ENCODE results near the gene HJV. TPM values are rescaled to one million over a fixed set of nuclear protein-coding genes. Genes with fewer than 3 reads are reported as not detected.

The HJV gene, protein sequence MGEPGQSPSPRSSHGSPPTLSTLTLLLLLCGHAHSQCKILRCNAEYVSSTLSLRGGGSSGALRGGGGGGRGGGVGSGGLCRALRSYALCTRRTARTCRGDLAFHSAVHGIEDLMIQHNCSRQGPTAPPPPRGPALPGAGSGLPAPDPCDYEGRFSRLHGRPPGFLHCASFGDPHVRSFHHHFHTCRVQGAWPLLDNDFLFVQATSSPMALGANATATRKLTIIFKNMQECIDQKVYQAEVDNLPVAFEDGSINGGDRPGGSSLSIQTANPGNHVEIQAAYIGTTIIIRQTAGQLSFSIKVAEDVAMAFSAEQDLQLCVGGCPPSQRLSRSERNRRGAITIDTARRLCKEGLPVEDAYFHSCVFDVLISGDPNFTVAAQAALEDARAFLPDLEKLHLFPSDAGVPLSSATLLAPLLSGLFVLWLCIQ
- not detected in 2 replicates for total RNA-seq

GRCh38 chr1:146021622-146022402 is at the start of gene HJV:
Gene HJV (minus strand): TSS chr1:146021735. CDS start chr1:146020231, 1,504 bp downstream.

DNA sequence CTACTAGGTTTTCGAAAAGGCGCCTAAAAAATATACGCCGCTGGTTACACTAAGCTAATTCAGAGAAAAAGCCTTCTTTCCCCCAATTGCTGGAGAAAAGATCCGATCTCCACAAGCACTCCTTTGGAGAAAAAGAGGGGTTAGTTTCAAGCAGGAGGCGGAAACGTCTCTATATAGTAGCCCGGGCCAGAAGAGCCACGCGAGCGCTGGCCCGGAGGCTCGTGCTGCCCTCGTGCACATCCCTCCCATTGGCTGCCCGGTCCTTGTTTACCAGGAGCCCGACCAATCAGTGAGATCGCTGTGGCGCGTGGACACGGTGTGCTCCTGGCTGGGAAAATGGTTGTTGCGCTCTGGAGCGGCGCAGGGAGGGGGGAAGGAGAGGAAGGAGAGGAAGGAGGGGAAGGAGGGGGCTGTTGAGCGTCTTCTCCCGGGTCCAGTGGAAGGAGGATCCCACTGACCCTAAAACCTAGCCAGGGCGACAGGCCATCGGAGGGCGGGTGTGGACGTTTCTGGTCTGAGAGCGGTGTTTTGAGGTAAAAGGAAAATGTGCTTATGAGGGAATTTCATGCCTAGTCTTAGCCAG is 25.0 kb downstream of the HJV start, which contains the start of gene TXNIP:
Gene TXNIP, minus strand, starts transcription at position 147 of the 583 bp plus-strand sequence. CDS start 313 bp downstream, outside the sequence.

Other genes with a start within 250 kb of the HJV start
- 13.3 and 15.9 TPM in 2 replicates for gene RNF115, start 197.6 kb downstream of the HJV start, total RNA-seq
- gene POLR3C, start 197.5 kb downstream of the HJV start, total RNA-seq: 22.4 and 24.6 TPM in 2 replicates
- 2.6 and 3.0 TPM in 2 replicates for gene NUDT17, start 176.1 kb downstream of the HJV start, total RNA-seq
- 4.3 and 5.8 TPM in 2 replicates for gene PIAS3, start 162.7 kb downstream of the HJV start, total RNA-seq
- gene ANKRD35, start 135.9 kb downstream of the HJV start, total RNA-seq: under 0.01 TPM in 1 of 2 replicates, not detected in the other
- gene ITGA10, start 111.7 kb downstream of the HJV start, total RNA-seq: 2.0 and 4.2 TPM in 2 replicates
- 28.9 and 30.9 TPM in 2 replicates for gene PEX11B, start 103.0 kb downstream of the HJV start, total RNA-seq
- 92.2 and 123 TPM in 2 replicates for gene RBM8A, start 94.3 kb downstream of the HJV start, total RNA-seq
- gene LIX1L, start 63.7 kb downstream of the HJV start, total RNA-seq: 23.7 and 26.8 TPM in 2 replicates
- gene ANKRD34A, start 57.2 kb downstream of the HJV start, total RNA-seq: under 0.01 TPM in 2 replicates
- 15.8 and 16.8 TPM in 2 replicates for gene POLR3GL, start 57.0 kb downstream of the HJV start, total RNA-seq
- 95.3 and 200 TPM in 2 replicates for gene TXNIP, start 25.2 kb downstream of the HJV start, total RNA-seq
- 0.22 and 0.77 TPM in 2 replicates for gene NBPF10, start 123.1 kb upstream of the HJV start, total RNA-seq
- 7.5 and 18.4 TPM in 2 replicates for gene NOTCH2NLA, start 207.3 kb upstream of the HJV start, total RNA-seq

Measured in dermis lymphatic vessel endothelial cell (primary cell).